Measurements from ENCODE around the gene MTPN.

Gene MTPN

DNA sequence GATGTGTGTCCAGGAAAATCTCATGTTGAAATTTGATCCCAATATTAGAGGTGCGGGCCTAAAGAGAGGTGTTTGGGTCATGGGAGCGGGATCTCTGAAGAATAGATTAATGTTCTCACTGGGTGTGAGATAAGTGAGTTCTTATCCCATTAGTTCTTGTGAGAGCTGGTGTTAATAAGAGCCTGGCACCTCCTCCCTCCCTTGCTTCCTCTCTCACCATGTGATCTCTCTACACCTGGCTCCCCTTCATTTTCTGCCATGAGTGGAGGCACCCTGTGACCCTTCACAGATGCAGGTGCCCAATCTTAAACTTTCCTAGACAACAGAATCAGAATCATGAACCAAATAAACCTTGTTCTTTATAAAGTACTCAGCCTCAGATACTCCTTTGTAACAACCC lies 19.5 kb downstream of the MTPN start:
- no peaks in the 10 kb centered on the region for H3K9me3 ChIP-seq (replicated peaks; ENCODE audit: insufficient read depth, low read length)
- H3K4me3 ChIP-seq (ENCODE audit: low read length): no peak overlapping the region
- TF ChIP-seq, protein P1, sequence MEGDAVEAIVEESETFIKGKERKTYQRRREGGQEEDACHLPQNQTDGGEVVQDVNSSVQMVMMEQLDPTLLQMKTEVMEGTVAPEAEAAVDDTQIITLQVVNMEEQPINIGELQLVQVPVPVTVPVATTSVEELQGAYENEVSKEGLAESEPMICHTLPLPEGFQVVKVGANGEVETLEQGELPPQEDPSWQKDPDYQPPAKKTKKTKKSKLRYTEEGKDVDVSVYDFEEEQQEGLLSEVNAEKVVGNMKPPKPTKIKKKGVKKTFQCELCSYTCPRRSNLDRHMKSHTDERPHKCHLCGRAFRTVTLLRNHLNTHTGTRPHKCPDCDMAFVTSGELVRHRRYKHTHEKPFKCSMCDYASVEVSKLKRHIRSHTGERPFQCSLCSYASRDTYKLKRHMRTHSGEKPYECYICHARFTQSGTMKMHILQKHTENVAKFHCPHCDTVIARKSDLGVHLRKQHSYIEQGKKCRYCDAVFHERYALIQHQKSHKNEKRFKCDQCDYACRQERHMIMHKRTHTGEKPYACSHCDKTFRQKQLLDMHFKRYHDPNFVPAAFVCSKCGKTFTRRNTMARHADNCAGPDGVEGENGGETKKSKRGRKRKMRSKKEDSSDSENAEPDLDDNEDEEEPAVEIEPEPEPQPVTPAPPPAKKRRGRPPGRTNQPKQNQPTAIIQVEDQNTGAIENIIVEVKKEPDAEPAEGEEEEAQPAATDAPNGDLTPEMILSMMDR (IDR thresholded peaks at IDR 0.05; ENCODE audit: low read length): no peak
- TF ChIP-seq EZH2phosphoT487 (IDR thresholded peaks at IDR 0.05; ENCODE audit: low read length) (no peak), EZH2 (optimal IDR thresholded peaks at IDR 0.05; ENCODE audit: low read depth, low read length) (no peak)
- H4K20me1 ChIP-seq (ENCODE audit: insufficient read depth, low read length): no peaks in the 10 kb centered on the region; the same call in 1 of the 2 replicates
- H3K79me2 ChIP-seq (ENCODE audit: low read length): peaks cover 96% of the 10 kb centered on the region
- H3K27ac ChIP-seq (ENCODE audit: low read length): no peak overlapping the region
- no peaks in the 10 kb centered on the region; the same call in 1 of the 2 replicates for H3K36me3 ChIP-seq (replicated peaks; ENCODE audit: insufficient read depth, low read length)
- DNase-seq: no peak
- no peak overlapping the region for H3K4me2 ChIP-seq (ENCODE audit: low read depth, low read length)
- H3K27me3 ChIP-seq (replicated peaks; ENCODE audit: insufficient read depth, low read length): no peaks in the 10 kb centered on the region
- H3K9ac ChIP-seq (ENCODE audit: low read length): no peak overlapping the region
- no peak overlapping the region for H2AFZ ChIP-seq (ENCODE audit: low read length)
- no peaks in the 10 kb centered on the region for H3F3A ChIP-seq (ENCODE audit: insufficient read depth, low read length)
- H3K4me1 ChIP-seq (ENCODE audit: low read length): no peaks in the 10 kb centered on the region
- H3K9me2 ChIP-seq (replicated peaks; ENCODE audit: insufficient read depth, low read length): no peaks in the 10 kb centered on the region

DNA sequence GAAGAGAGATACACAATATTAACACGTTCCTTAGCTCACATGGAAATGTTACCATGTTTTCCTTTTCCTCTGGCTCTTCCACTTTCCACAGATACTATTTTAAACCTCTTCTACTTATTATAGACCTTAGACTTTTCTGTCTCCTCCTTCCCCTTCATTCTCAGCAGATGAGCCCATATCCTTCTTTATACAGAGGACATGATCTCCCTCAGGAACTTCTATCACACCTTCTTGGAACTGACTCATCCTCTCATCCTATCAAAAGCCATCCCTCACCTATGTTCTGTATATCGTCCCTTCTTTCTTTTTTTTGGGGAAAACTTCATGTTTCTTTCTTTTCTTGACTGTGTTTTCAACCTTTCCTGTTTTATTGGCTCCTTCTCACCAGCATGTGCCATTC lies 20.8 kb downstream of the MTPN start:
- no peaks in the 10 kb centered on the region for H3K4me1 ChIP-seq (ENCODE audit: low read length)
- H3K9ac ChIP-seq (ENCODE audit: low read length): no peak overlapping the region
- H3K27me3 ChIP-seq (replicated peaks; ENCODE audit: insufficient read depth, low read length): no peaks in the 10 kb centered on the region
- H3K9me3 ChIP-seq (replicated peaks; ENCODE audit: insufficient read depth, low read length): no peaks in the 10 kb centered on the region
- H3K4me3 ChIP-seq (ENCODE audit: low read length): no peak overlapping the region
- no peak overlapping the region for H3K27ac ChIP-seq (ENCODE audit: low read length)
- H3K36me3 ChIP-seq (replicated peaks; ENCODE audit: insufficient read depth, low read length): no peaks in the 10 kb centered on the region; the same call in 1 of the 2 replicates
- DNase-seq: no peak
- peaks cover 96% of the 10 kb centered on the region for H3K79me2 ChIP-seq (ENCODE audit: low read length)
- TF ChIP-seq, protein P1 (IDR thresholded peaks at IDR 0.05; ENCODE audit: low read length): no peak
- TF ChIP-seq EZH2phosphoT487 (IDR thresholded peaks at IDR 0.05; ENCODE audit: low read length) (no peak), EZH2 (optimal IDR thresholded peaks at IDR 0.05; ENCODE audit: low read depth, low read length) (no peak)
- H3F3A ChIP-seq (ENCODE audit: insufficient read depth, low read length): no peaks in the 10 kb centered on the region
- H2AFZ ChIP-seq (ENCODE audit: low read length): no peak overlapping the region
- no peaks in the 10 kb centered on the region for H3K9me2 ChIP-seq (replicated peaks; ENCODE audit: insufficient read depth, low read length)
- H4K20me1 ChIP-seq (ENCODE audit: insufficient read depth, low read length): no peaks in the 10 kb centered on the region; the same call in 1 of the 2 replicates
- H3K4me2 ChIP-seq (ENCODE audit: low read depth, low read length): no peak overlapping the region

DNA sequence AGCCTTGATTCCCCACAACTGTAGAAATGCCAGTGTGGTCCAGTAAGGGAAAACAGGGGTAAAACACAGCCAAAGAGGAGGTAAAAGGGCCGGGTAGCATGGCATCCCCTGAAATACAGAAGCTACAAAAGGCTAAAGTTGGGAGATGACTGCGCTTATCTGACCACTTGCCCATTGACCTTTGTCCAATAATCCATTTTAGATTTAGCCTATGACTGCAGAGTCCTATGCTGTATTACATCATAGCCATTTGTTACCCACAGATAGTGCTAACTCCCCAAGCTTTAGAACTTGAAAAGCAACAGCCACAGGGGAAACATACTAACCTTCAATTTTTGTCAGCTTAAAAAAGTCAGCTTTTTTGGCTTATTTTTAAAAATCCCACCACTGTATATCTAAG lies 26.2 kb downstream of the MTPN start:
- Histone ChIP-seq H3K4me2 (ENCODE audit: low read depth, low read length) (no peak overlapping the region), H3K4me1 (ENCODE audit: low read length) (no peaks in the 10 kb centered on the region), H3K36me3 (replicated peaks; ENCODE audit: insufficient read depth, low read length) (peaks cover 14% of the 10 kb centered on the region; the same call in 1 of the 2 replicates), H3K27me3 (replicated peaks; ENCODE audit: insufficient read depth, low read length) (no peaks in the 10 kb centered on the region), H3F3A (ENCODE audit: insufficient read depth, low read length) (no peaks in the 10 kb centered on the region), H3K9me2 (replicated peaks; ENCODE audit: insufficient read depth, low read length) (no peaks in the 10 kb centered on the region), H3K9me3 (replicated peaks; ENCODE audit: insufficient read depth, low read length) (no peaks in the 10 kb centered on the region), H3K27ac (ENCODE audit: low read length) (no peak overlapping the region), H2AFZ (ENCODE audit: low read length) (no peak overlapping the region), H3K79me2 (ENCODE audit: low read length) (peaks cover 48% of the 10 kb centered on the region), H4K20me1 (ENCODE audit: insufficient read depth, low read length) (no peaks in the 10 kb centered on the region), H3K4me3 (ENCODE audit: low read length) (no peak overlapping the region), H3K9ac (ENCODE audit: low read length) (no peak overlapping the region)
- no peak for TF ChIP-seq EZH2 (optimal IDR thresholded peaks at IDR 0.05; ENCODE audit: low read depth, low read length)
- DNase-seq: no peak

DNA sequence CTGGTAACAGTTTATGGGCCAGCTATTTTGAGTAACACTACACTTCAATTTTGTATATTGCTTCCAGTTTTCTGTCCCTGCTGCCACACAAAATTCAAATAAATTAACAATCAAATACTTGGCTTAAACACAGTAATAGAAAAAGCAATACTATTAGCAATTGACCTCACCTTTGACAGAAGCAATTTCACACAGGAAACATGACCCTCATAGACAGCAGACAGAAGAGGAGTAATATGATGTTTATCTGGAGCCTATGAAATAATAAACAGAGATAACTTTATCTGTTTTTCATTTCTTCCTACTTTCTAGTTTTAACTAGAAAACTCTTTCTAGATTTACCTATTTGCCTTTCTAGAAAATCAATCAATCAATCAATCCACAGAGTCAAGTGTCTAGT lies 26.7 kb downstream of the MTPN start:
- no peak overlapping the region for H3K27ac ChIP-seq (ENCODE audit: low read length)
- H2AFZ ChIP-seq (ENCODE audit: low read length): no peak overlapping the region
- no peaks in the 10 kb centered on the region for H3F3A ChIP-seq (ENCODE audit: insufficient read depth, low read length)
- peaks cover 43% of the 10 kb centered on the region for H3K79me2 ChIP-seq (ENCODE audit: low read length)
- no peak overlapping the region for H3K9ac ChIP-seq (ENCODE audit: low read length)
- no peaks in the 10 kb centered on the region for H3K9me2 ChIP-seq (replicated peaks; ENCODE audit: insufficient read depth, low read length)
- no peaks in the 10 kb centered on the region for H3K9me3 ChIP-seq (replicated peaks; ENCODE audit: insufficient read depth, low read length)
- no peaks in the 10 kb centered on the region for H3K27me3 ChIP-seq (replicated peaks; ENCODE audit: insufficient read depth, low read length)
- H4K20me1 ChIP-seq (ENCODE audit: insufficient read depth, low read length): no peaks in the 10 kb centered on the region
- no peaks in the 10 kb centered on the region for H3K4me1 ChIP-seq (ENCODE audit: low read length)
- no peak overlapping the region for H3K4me2 ChIP-seq (ENCODE audit: low read depth, low read length)
- TF ChIP-seq, protein P1 (IDR thresholded peaks at IDR 0.05; ENCODE audit: low read length): no peak
- TF ChIP-seq EZH2 (optimal IDR thresholded peaks at IDR 0.05; ENCODE audit: low read depth, low read length): no peak
- no peak for TF ChIP-seq EZH2phosphoT487 (IDR thresholded peaks at IDR 0.05; ENCODE audit: low read length)
- peaks cover 14% of the 10 kb centered on the region; the same call in 1 of the 2 replicates for H3K36me3 ChIP-seq (replicated peaks; ENCODE audit: insufficient read depth, low read length)
- DNase-seq: no peak
- no peak overlapping the region for H3K4me3 ChIP-seq (ENCODE audit: low read length)

All from MM.1S (cell line).